Skeletal muscle tissue (tissue), 5 donors: ENCODE measurements around the gene PRMT7. TPM values are rescaled to one million over a fixed set of nuclear protein-coding genes. Genes with fewer than 3 reads are reported as not detected.

ENCODE experiments used
- H3K27ac ChIP-seq: one replicate; pipeline ENCODE4 v1.7.0; 2013; ENCODE audit warnings: mild to moderate bottlenecking, low read depth, low read length, inconsistent platforms
- H3K27me3 ChIP-seq, 3 donors: one replicate each; pipeline ENCODE4 v1.7.0; 2013; ENCODE audit warnings: low read length in 3 of 3; ENCODE audit not compliant: control insufficient read depth in 3 of 3, insufficient read depth in 3 of 3
- H3K36me3 ChIP-seq, 3 donors: one replicate each; pipeline ENCODE4 v1.7.0; 2013; ENCODE audit warnings: low read length in 3 of 3; ENCODE audit not compliant: control insufficient read depth in 3 of 3, insufficient read depth in 3 of 3
- H3K4me1 ChIP-seq, 3 donors: one replicate each; pipeline ENCODE4 v1.7.0; 2013; ENCODE audit warnings: low read length in 3 of 3, mild to moderate bottlenecking in 3 of 3; ENCODE audit not compliant: control insufficient read depth in 3 of 3, insufficient read depth in 3 of 3
- H3K4me3 ChIP-seq, 3 donors: one replicate each; pipeline ENCODE4 v1.7.0; 2013; ENCODE audit warnings: low read length in 3 of 3
- H3K9ac ChIP-seq, 3 donors: one replicate each; pipeline ENCODE4 v1.7.0; 2013; ENCODE audit warnings: low read length in 3 of 3, mild to moderate bottlenecking in 3 of 3, moderate library complexity in 2 of 3, low read depth in 1 of 3
- H3K9me3 ChIP-seq, 3 donors: one replicate each; pipeline ENCODE4 v1.7.0; 2013; ENCODE audit warnings: low read length in 3 of 3; ENCODE audit not compliant: control insufficient read depth in 3 of 3
- small RNA-seq: library from RNA; depleted of rRNA; stranded (forward); fragments of <200 nt; gene quantifications from one replicate; pipeline ENCODE3, GENCODE V24; 2014
- total RNA-seq: library from RNA; depleted of rRNA; stranded (reverse); fragments of >200 nt; gene quantifications from one replicate; pipeline ENCODE4 v1.2.3, GENCODE V29; 2014
- donor health status: Osteomylitis.

Gene PRMT7
- total RNA-seq, 1 donor from 2014 or later, result 49.1 TPM

GRCh38 chr16:68404736-68405345 is 94.0 kb downstream of the PRMT7 start:
- no peaks in the 10 kb centered on the region for H3K4me1 ChIP-seq
- no peak overlapping the region for H3K4me3 ChIP-seq
- no peak overlapping the region for H3K9ac ChIP-seq

DNA sequence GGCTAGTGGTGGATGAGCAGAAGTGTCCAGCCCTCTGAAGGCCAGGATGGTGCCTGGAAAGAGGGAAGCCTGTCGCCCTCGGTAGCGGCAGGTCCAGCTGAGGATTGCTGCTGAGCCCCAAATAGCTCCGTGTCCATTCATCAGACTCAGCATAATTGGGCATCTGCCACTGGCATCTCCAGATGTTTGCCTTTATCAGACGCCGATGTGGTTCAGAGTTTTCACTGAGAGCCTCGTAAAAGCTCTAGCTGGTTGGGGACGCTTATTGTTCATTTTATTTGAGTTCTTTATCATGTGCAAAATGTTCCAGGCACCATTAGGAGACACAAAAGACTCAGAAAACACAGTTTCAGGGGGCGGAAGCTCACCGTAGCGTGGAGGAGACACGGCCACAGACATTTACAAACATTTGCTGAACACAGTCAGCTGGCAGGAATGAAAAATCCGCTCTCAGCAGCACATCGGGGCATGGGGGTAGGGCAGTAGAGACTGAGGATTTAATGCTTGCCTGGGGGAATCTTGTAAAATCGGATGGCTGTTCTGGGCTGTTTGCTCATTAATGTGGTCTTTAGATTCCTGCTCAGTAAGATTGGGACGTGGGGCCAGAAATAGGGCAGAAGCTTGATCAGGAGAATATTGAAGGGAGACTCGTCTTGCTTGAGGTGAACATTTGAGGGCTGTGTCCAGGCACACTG is 95.8 kb downstream of the PRMT7 start:
- Histone ChIP-seq H3K4me1 (no peaks in the 10 kb centered on the region), H3K9ac (no peak overlapping the region), H3K27me3 (peaks cover 14 to 25% (median 15%) of the 10 kb centered on the region in 3 donors), H3K9me3 (no peaks in the 10 kb centered on the region), H3K36me3 (no peaks in the 10 kb centered on the region), H3K4me3 (no peak overlapping the region), H3K27ac (no peak overlapping the region)

More at GRCh38 chr16:68404736-68405345, 94.0 kb downstream of the PRMT7 start:
- Histone ChIP-seq H3K27me3 (peaks cover 14 to 19% (median 15%) of the 10 kb centered on the region in 3 donors), H3K27ac (no peak overlapping the region), H3K36me3 (no peaks in the 10 kb centered on the region), H3K9me3 (no peaks in the 10 kb centered on the region)

Small RNAs within 50 kb of the gene (small RNA-seq; reads per million reads assigned to genes)
- gene RNU4-30P, result not detected
- gene RNU6-1262P, result not detected

Other genes starting within 250 kb of the PRMT7 start
- gene NFATC3, start 225.6 kb upstream of the PRMT7 start, total RNA-seq, result 29.2 TPM
- gene ESRP2, start 74.9 kb upstream of the PRMT7 start, total RNA-seq, result not detected
- gene PLA2G15, start 65.6 kb upstream of the PRMT7 start, total RNA-seq, result 23.0 TPM
- gene SLC7A6, start 46.5 kb upstream of the PRMT7 start, total RNA-seq, result 9.4 TPM
- gene SLC7A6OS, start 73 bp upstream of the PRMT7 start, total RNA-seq, result 11.0 TPM
- gene SMPD3, start 137.5 kb downstream of the PRMT7 start, total RNA-seq, result under 0.01 TPM
- 19.3 TPM for gene ZFP90, start 228.3 kb downstream of the PRMT7 start, total RNA-seq